ENCODE measurements around the gene NR2E1.

NR2E1 gene

DNA sequence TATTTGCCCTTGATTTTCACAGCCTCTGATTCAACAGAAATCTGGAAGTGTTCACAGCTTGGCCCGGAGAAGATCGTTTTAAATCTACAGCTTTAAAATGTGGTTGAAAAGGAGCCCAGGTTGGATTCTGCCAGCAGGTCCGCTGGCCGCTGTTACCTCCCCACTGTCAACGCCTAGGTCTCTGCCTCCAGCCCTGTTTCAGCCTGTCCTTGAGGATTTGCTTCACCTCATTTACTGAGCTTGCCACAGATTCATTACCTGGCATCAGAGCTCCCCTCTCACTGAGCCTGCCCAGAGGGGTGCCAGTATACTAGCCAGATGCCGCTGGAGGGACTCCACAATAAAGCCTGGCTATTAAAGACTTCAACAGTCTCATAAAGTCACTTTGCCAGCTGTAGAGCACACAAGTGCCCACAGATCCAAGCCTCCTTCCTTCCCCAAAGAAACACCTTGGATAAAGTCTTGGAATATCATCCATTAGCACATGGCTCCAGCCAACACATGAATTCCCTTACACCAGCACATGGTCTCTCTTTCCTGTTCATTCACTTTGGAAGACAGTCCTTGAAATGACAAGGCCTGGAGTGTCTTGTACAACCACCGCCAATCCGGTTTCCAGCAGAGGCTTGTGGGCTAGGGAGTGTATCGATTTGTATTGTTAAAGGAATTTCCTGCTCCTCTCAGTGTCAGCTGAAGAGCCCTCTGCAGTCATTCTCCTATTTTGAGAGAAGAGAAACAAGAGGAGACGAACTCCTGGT, 9.5 kb upstream of the NR2E1 start:
- CTCF ChIA-PET: no interaction called here
- Histone ChIP-seq H3K9me3 (ENCODE audit: control insufficient read depth, insufficient read depth, low read depth, low read length) (no peaks in the 10 kb centered on the region), H3K4me1 (ENCODE audit: control insufficient read depth, insufficient read depth, low read length) (no peaks in the 10 kb centered on the region), H3K27ac (ENCODE audit: extremely low read depth, low read depth, low read length) (no peak overlapping the region), H3K36me3 (ENCODE audit: control insufficient read depth in 2 of 2, insufficient read depth in 1 of 2, low read length in 2 of 2) (no peaks in the 10 kb centered on the region), H3K4me3 (ENCODE audit: low read depth, low read length) (no peak overlapping the region)
- POLR2A ChIA-PET: interaction anchor here (0.7 kb wide), 1 partner anchor 9 kb away, joined by 3 read pairs; the partner anchor contains the start of gene NR2E1
- TF ChIP-seq ZIC2 (tag by site-specific recombination; IDR thresholded peaks at IDR 0.05) (peak; percentile 85), ZNF221 (tag by site-specific recombination; IDR thresholded peaks at IDR 0.05; ENCODE audit: borderline replicate concordance) (no peak), ZNF747 (tag by site-specific recombination; IDR thresholded peaks at IDR 0.05) (no peak), ZNF335 (tag by site-specific recombination; conservative IDR thresholded peaks at IDR 0.05) (0 out of 2 replicates have a peak, but pooled peaks have one; percentile 14)

DNA sequence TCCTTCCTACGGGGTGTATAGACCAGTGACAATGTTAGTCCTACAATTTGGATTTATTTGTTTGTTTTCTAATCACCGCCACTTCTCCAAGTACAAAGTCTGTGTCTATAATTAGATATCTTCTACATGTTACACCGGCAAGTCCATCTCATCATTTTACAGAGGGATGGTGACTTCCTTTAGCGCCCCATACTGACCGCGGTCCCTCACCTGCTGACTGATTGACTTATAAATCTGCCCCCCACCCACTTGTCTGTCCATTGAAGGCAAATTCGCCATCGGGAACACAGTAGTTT, 8.9 kb upstream of the NR2E1 start:
- no peak for TF ChIP-seq OVOL3 (tag by site-specific recombination; IDR thresholded peaks at IDR 0.05)
- TF ChIP-seq ZFP3 (tag by site-specific recombination; IDR thresholded peaks at IDR 0.05; ENCODE audit: low read depth): no peak
- no peak for TF ChIP-seq KLF7 (tag by site-specific recombination; IDR thresholded peaks at IDR 0.05; ENCODE audit: borderline replicate concordance)
- Histone ChIP-seq H3K36me3 (ENCODE audit: control insufficient read depth in 2 of 2, insufficient read depth in 1 of 2, low read length in 2 of 2) (no peaks in the 10 kb centered on the region), H3K27ac (ENCODE audit: extremely low read depth, low read depth, low read length) (no peak overlapping the region), H3K4me1 (ENCODE audit: control insufficient read depth, insufficient read depth, low read length) (no peaks in the 10 kb centered on the region), H3K4me3 (ENCODE audit: low read depth, low read length) (no peak overlapping the region), H3K9me3 (ENCODE audit: control insufficient read depth, insufficient read depth, low read depth, low read length) (no peaks in the 10 kb centered on the region)
- ChIA-PET POLR2A (no interaction called here), CTCF (no interaction called here)

GRCh38 chr6:108157234-108157980, 8.4 kb upstream of the NR2E1 start:
- ChIA-PET CTCF (interaction anchor here (0.6 kb wide), 1 partner anchor 340 kb away, joined by 3 read pairs; no protein-coding TSS in a partner anchor), POLR2A (no interaction called here)
- Histone ChIP-seq H3K4me1 (ENCODE audit: control insufficient read depth, insufficient read depth, low read length) (no peaks in the 10 kb centered on the region), H3K4me3 (ENCODE audit: low read depth, low read length) (no peak overlapping the region), H3K9me3 (ENCODE audit: control insufficient read depth, insufficient read depth, low read depth, low read length) (no peaks in the 10 kb centered on the region), H3K36me3 (ENCODE audit: control insufficient read depth in 2 of 2, insufficient read depth in 1 of 2, low read length in 2 of 2) (no peaks in the 10 kb centered on the region), H3K27ac (ENCODE audit: extremely low read depth, low read depth, low read length) (no peak overlapping the region)
- TF ChIP-seq IKZF3 (tag by site-specific recombination; IDR thresholded peaks at IDR 0.05): no peak
- TF ChIP-seq, protein P1, sequence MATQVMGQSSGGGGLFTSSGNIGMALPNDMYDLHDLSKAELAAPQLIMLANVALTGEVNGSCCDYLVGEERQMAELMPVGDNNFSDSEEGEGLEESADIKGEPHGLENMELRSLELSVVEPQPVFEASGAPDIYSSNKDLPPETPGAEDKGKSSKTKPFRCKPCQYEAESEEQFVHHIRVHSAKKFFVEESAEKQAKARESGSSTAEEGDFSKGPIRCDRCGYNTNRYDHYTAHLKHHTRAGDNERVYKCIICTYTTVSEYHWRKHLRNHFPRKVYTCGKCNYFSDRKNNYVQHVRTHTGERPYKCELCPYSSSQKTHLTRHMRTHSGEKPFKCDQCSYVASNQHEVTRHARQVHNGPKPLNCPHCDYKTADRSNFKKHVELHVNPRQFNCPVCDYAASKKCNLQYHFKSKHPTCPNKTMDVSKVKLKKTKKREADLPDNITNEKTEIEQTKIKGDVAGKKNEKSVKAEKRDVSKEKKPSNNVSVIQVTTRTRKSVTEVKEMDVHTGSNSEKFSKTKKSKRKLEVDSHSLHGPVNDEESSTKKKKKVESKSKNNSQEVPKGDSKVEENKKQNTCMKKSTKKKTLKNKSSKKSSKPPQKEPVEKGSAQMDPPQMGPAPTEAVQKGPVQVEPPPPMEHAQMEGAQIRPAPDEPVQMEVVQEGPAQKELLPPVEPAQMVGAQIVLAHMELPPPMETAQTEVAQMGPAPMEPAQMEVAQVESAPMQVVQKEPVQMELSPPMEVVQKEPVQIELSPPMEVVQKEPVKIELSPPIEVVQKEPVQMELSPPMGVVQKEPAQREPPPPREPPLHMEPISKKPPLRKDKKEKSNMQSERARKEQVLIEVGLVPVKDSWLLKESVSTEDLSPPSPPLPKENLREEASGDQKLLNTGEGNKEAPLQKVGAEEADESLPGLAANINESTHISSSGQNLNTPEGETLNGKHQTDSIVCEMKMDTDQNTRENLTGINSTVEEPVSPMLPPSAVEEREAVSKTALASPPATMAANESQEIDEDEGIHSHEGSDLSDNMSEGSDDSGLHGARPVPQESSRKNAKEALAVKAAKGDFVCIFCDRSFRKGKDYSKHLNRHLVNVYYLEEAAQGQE (tag by site-specific recombination; IDR thresholded peaks at IDR 0.05): no peak
- no peak for TF ChIP-seq TRIM28 (IDR thresholded peaks at IDR 0.05; ENCODE audit: borderline replicate concordance, low read length)
- no peak for TF ChIP-seq ZNF19 (tag by site-specific recombination; IDR thresholded peaks at IDR 0.05; ENCODE audit: low read depth)
- no peak for TF ChIP-seq ZNF791 (tag by site-specific recombination; IDR thresholded peaks at IDR 0.05)
- TF ChIP-seq ZNF561 (tag by site-specific recombination; IDR thresholded peaks at IDR 0.05; ENCODE audit: borderline replicate concordance): no peak
- TF ChIP-seq ZNF211 (tag by site-specific recombination; IDR thresholded peaks at IDR 0.05; ENCODE audit: low read depth): no peak
- no peak for TF ChIP-seq ZNF560 (tag by site-specific recombination; IDR thresholded peaks at IDR 0.05; ENCODE audit: borderline replicate concordance)
- TF ChIP-seq PRDM1 (tag by site-specific recombination; IDR thresholded peaks at IDR 0.05): no peak
- TF ChIP-seq ZSCAN18 (tag by site-specific recombination; IDR thresholded peaks at IDR 0.05): no peak
- TF ChIP-seq, protein P2, sequence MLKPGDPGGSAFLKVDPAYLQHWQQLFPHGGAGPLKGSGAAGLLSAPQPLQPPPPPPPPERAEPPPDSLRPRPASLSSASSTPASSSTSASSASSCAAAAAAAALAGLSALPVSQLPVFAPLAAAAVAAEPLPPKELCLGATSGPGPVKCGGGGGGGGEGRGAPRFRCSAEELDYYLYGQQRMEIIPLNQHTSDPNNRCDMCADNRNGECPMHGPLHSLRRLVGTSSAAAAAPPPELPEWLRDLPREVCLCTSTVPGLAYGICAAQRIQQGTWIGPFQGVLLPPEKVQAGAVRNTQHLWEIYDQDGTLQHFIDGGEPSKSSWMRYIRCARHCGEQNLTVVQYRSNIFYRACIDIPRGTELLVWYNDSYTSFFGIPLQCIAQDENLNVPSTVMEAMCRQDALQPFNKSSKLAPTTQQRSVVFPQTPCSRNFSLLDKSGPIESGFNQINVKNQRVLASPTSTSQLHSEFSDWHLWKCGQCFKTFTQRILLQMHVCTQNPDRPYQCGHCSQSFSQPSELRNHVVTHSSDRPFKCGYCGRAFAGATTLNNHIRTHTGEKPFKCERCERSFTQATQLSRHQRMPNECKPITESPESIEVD (tag by site-specific recombination; IDR thresholded peaks at IDR 0.05): no peak
- no peak for TF ChIP-seq ZNF600 (tag by site-specific recombination; IDR thresholded peaks at IDR 0.05)
- TF ChIP-seq, protein P3, sequence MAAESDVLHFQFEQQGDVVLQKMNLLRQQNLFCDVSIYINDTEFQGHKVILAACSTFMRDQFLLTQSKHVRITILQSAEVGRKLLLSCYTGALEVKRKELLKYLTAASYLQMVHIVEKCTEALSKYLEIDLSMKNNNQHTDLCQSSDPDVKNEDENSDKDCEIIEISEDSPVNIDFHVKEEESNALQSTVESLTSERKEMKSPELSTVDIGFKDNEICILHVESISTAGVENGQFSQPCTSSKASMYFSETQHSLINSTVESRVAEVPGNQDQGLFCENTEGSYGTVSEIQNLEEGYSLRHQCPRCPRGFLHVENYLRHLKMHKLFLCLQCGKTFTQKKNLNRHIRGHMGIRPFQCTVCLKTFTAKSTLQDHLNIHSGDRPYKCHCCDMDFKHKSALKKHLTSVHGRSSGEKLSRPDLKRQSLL (tag by site-specific recombination; IDR thresholded peaks at IDR 0.05): no peak
- no peak for TF ChIP-seq OVOL3 (tag by site-specific recombination; IDR thresholded peaks at IDR 0.05)
- TF ChIP-seq ZNF157 (tag by site-specific recombination; IDR thresholded peaks at IDR 0.05): no peak
- no peak for TF ChIP-seq ZNF544 (tag by site-specific recombination; IDR thresholded peaks at IDR 0.05)
- no peak for TF ChIP-seq ZNF610 (tag by site-specific recombination; IDR thresholded peaks at IDR 0.05; ENCODE audit: borderline replicate concordance)

All from HEK293 (cell line).